Hepatocyte (in vitro differentiated cells): ENCODE results near the gene CDH11. TPM values are rescaled to one million over a fixed set of nuclear protein-coding genes. Genes with fewer than 3 reads are reported as not detected.

Experiments used
- DNase-seq: peaks from one replicate; pipeline ENCODE4 v3.0.0-alpha.2; 2016; ENCODE audit warnings: low spot score
- H2AFZ ChIP-seq: fragments of 200-600 bp; sonication (generic); 2 replicates; pipeline ENCODE4 v1.6.0; 2016; ENCODE audit warnings: antibody characterized with exemption, mild to moderate bottlenecking
- H3K27ac ChIP-seq: fragments of 200-600 bp; sonication (generic); 2 replicates; pipeline ENCODE4 v1.5.1; 2016; ENCODE audit warnings: mild to moderate bottlenecking
- H3K27me3 ChIP-seq: fragments of 200-600 bp; sonication (generic); 2 replicates; pipeline ENCODE4 v1.6.1; 2016
- H3K36me3 ChIP-seq: fragments of 200-600 bp; sonication (generic); replicated peaks from 2 replicates; pipeline ENCODE4 v1.5.1; 2016; ENCODE audit warnings: low read depth; ENCODE audit not compliant: insufficient read depth
- H3K4me1 ChIP-seq: fragments of 200-600 bp; sonication (generic); 2 replicates; pipeline ENCODE4 v1.5.1; 2016; ENCODE audit warnings: mild to moderate bottlenecking, moderate library complexity; ENCODE audit not compliant: insufficient read depth
- H3K4me2 ChIP-seq: fragments of 200-600 bp; sonication (generic); 2 replicates; pipeline ENCODE4 v1.6.0; 2016
- H3K4me3 ChIP-seq: fragments of 200-600 bp; sonication (generic); 2 replicates; pipeline ENCODE4 v1.5.1; 2016; ENCODE audit warnings: mild to moderate bottlenecking
- H3K79me2 ChIP-seq: fragments of 200-600 bp; sonication (generic); 2 replicates; pipeline ENCODE4 v1.6.0; 2017; ENCODE audit warnings: mild to moderate bottlenecking
- H3K9me2 ChIP-seq: fragments of 200-600 bp; sonication (generic); replicated peaks from 2 replicates; pipeline ENCODE4 v1.6.0; 2017; ENCODE audit warnings: mild to moderate bottlenecking; ENCODE audit not compliant: insufficient read depth
- H3K9me3 ChIP-seq: fragments of 200-600 bp; sonication (generic); 2 replicates; pipeline ENCODE4 v1.5.1; 2016; ENCODE audit warnings: low read depth, mild to moderate bottlenecking
- H4K20me1 ChIP-seq: fragments of 200-600 bp; sonication (generic); 2 replicates; pipeline ENCODE4 v1.6.0; 2016; ENCODE audit warnings: mild to moderate bottlenecking; ENCODE audit not compliant: insufficient read depth, poor library complexity, severe bottlenecking
- CTCF ChIP-seq: fragments of 200-600 bp; sonication (generic); IDR thresholded peaks from 2 replicates; pipeline ENCODE4 v1.5.1; 2016; ENCODE audit warnings: antibody characterized with exemption, mild to moderate bottlenecking; ENCODE audit not compliant: poor library complexity
- EZH2 ChIP-seq: fragments of 200-600 bp; sonication (generic); IDR thresholded peaks from 2 replicates; pipeline ENCODE4 v1.6.1; 2016; ENCODE audit warnings: antibody characterized with exemption, mild to moderate bottlenecking, borderline replicate concordance
- EZH2phosphoT487 ChIP-seq: fragments of 200-600 bp; sonication (generic); IDR thresholded peaks from one replicate; pipeline ENCODE4 v1.6.1; 2018; ENCODE audit warnings: antibody characterized with exemption, mild to moderate bottlenecking, low read depth, moderate library complexity; ENCODE audit not compliant: unreplicated experiment, severe bottlenecking
- WGBS: methylation state at CpG from one replicate; pipeline ENCODE4 v1.1.6; 2016; ENCODE audit warnings: low lambda C conversion rate; ENCODE audit errors: missing lambda C conversion rate; 5-methylcytosine and 5-hydroxymethylcytosine counted together
- polyA plus RNA-seq: library from polyadenylated mRNA; unstranded; fragments of >200 nt; fragmentation: Nextera tagmentation; extraction: Ambion mirVana; gene quantifications from 2 replicates; pipeline ENCODE4 v1.2.1, GENCODE V29; 2016
- total RNA-seq: library from RNA; depleted of rRNA; stranded (reverse); fragments of >200 nt; gene quantifications from 2 replicates; pipeline ENCODE4 v1.2.3, GENCODE V29; 2014

The CDH11 gene
- total and polyA plus RNA-seq, 2 experiments from 2014 or later: 148 to 289 TPM

- Histone ChIP-seq H3K4me1 (no peaks in the 10 kb centered on the region), H4K20me1 (no peaks in the 10 kb centered on the region), H3K27me3 (no peaks in the 10 kb centered on the region), H3K9me2 (no peaks in the 10 kb centered on the region), H3K36me3 (no peaks in the 10 kb centered on the region), H3K4me3 (no peak overlapping the region), H3K27ac (no peak overlapping the region), H2AFZ (no peak overlapping the region), H3K4me2 (no peak overlapping the region), H3K9me3 (no peaks in the 10 kb centered on the region), H3K79me2 (peaks cover 4% of the 10 kb centered on the region)
- no peak for TF ChIP-seq CTCF
- TF ChIP-seq EZH2: no peak
- TF ChIP-seq EZH2phosphoT487: no peak
- no peak for DNase-seq
- WGBS: 78% methylated on average over 11 of the region's 11 CpGs
Measured at GRCh38 chr16:64981568-64982281, 140.1 kb downstream of the CDH11 start.

- Histone ChIP-seq H3K4me1 (no peaks in the 10 kb centered on the region), H3K27me3 (no peaks in the 10 kb centered on the region), H3K4me2 (no peak overlapping the region), H3K27ac (no peak overlapping the region), H3K9me3 (no peaks in the 10 kb centered on the region), H2AFZ (no peak overlapping the region), H4K20me1 (no peaks in the 10 kb centered on the region), H3K36me3 (no peaks in the 10 kb centered on the region), H3K9me2 (no peaks in the 10 kb centered on the region), H3K79me2 (peaks cover 6% of the 10 kb centered on the region), H3K4me3 (no peak overlapping the region)
- DNase-seq: no peak
- TF ChIP-seq EZH2phosphoT487 (no peak), CTCF (no peak), EZH2 (no peak)
- WGBS: 84% methylated on average over 4 of the region's 4 CpGs
Measured at GRCh38 chr16:64977206-64977920, 144.5 kb downstream of the CDH11 start.

GRCh38 chr16:64975821-64976220 lies 146.0 kb downstream of the CDH11 start:
- Histone ChIP-seq H3K4me3 (no peak overlapping the region), H3K9me3 (no peaks in the 10 kb centered on the region), H4K20me1 (no peaks in the 10 kb centered on the region), H3K36me3 (no peaks in the 10 kb centered on the region), H3K79me2 (peaks cover 6% of the 10 kb centered on the region), H3K4me1 (no peaks in the 10 kb centered on the region), H3K27ac (no peak overlapping the region), H3K27me3 (no peaks in the 10 kb centered on the region), H3K9me2 (no peaks in the 10 kb centered on the region), H2AFZ (no peak overlapping the region), H3K4me2 (no peak overlapping the region)
- 95% methylated on average over 1 of the region's 1 CpG for WGBS
- DNase-seq: no peak
- no peak for TF ChIP-seq EZH2
- no peak for TF ChIP-seq CTCF
- no peak for TF ChIP-seq EZH2phosphoT487
